CD14-positive monocyte (primary cell): Measurements from ENCODE around the gene ZBED4. TPM values are rescaled to one million over a fixed set of nuclear protein-coding genes. Genes with fewer than 3 reads are reported as not detected.

Experiments used
- DNase-seq, 3 donors: peaks; one replicate each; pipeline ENCODE4 v3.0.0-alpha.2; 2011 to 2022
- H2AFZ ChIP-seq: 2 replicates; pipeline ENCODE4 v1.6.0; 2012; ENCODE audit warnings: mild to moderate bottlenecking, low read depth, low read length, inconsistent platforms; ENCODE audit not compliant: insufficient read depth, poor library complexity, severe bottlenecking
- H3K27ac ChIP-seq, 2 donors: 1 replicate in 1 of 2; 2 replicates in 1 of 2; pipeline ENCODE4 v1.5.1; 2012 to 2013; ENCODE audit warnings: low read length in 2 of 2, control low read depth in 1 of 2, inconsistent platforms in 1 of 2, low read depth in 1 of 2, mild to moderate bottlenecking in 1 of 2
- H3K27me3 ChIP-seq, 2 donors: one replicate each; pipeline versions ENCODE4 v1.6.0 to v1.6.1; 2011 to 2013; ENCODE audit warnings: low read length in 2 of 2; ENCODE audit not compliant: control insufficient read depth in 2 of 2, insufficient read depth in 2 of 2
- H3K36me3 ChIP-seq, 2 donors: replicated peaks in 1 of 2; 1 replicate in 1 of 2; 2 replicates in 1 of 2; pipeline versions ENCODE4 v1.5.1 to v1.6.1; 2012 to 2013; ENCODE audit warnings: low read length in 2 of 2, control low read depth in 1 of 2, inconsistent platforms in 1 of 2, mild to moderate bottlenecking in 1 of 2; ENCODE audit not compliant: insufficient read depth in 2 of 2, control insufficient read depth in 1 of 2
- H3K4me1 ChIP-seq, 2 donors: 1 replicate in 1 of 2; 2 replicates in 1 of 2; pipeline versions ENCODE4 v1.5.1 to v1.6.1; 2012 to 2013; ENCODE audit warnings: low read length in 2 of 2, control low read depth in 1 of 2, inconsistent platforms in 1 of 2, mild to moderate bottlenecking in 1 of 2, moderate library complexity in 1 of 2; ENCODE audit not compliant: insufficient read depth in 2 of 2, control insufficient read depth in 1 of 2
- H3K4me2 ChIP-seq: replicated peaks from 2 replicates; pipeline ENCODE3; 2012; ENCODE audit warnings: low read length, moderate library complexity, mild to moderate bottlenecking; ENCODE audit not compliant: poor library complexity, severe bottlenecking; ENCODE audit errors: extremely low read depth
- H3K4me3 ChIP-seq, 3 experiments: fragments of 200-600 bp in 1 of 3; sonication (generic) in 1 of 3; replicated peaks in 1 of 3; 1 replicate in 2 of 3; 2 replicates in 1 of 3; pipeline ENCODE4 v1.5.1; 2011 to 2013; ENCODE audit warnings: low read length in 3 of 3, mild to moderate bottlenecking in 3 of 3, control low read depth in 2 of 3, low read depth in 2 of 3, inconsistent platforms in 1 of 3, moderate library complexity in 1 of 3
- H3K79me2 ChIP-seq: 2 replicates; pipeline ENCODE4 v1.6.0; 2012; ENCODE audit warnings: mild to moderate bottlenecking, control low read depth, inconsistent platforms, low read length, moderate library complexity; ENCODE audit not compliant: insufficient read depth
- H3K9ac ChIP-seq: 2 replicates; pipeline ENCODE4 v1.6.0; 2017; ENCODE audit warnings: low read length, mild to moderate bottlenecking; ENCODE audit not compliant: insufficient read depth, poor library complexity, severe bottlenecking
- H3K9me3 ChIP-seq, 2 donors: replicated peaks in 1 of 2; 1 replicate in 1 of 2; 2 replicates in 1 of 2; pipeline versions ENCODE4 v1.5.1 to v1.6.1; 2012 to 2013; ENCODE audit warnings: low read length in 2 of 2, control low read depth in 1 of 2; ENCODE audit not compliant: control insufficient read depth in 1 of 2, insufficient read depth in 1 of 2
- H4K20me1 ChIP-seq: 2 replicates; pipeline ENCODE4 v1.6.0; 2012; ENCODE audit warnings: mild to moderate bottlenecking, low read length, control low read depth, moderate library complexity; ENCODE audit not compliant: insufficient read depth
- H3K27ac Mint-ChIP-seq, 7 donors: one replicate each; pipeline ENCODE4 v1.8.0; 2020; ENCODE audit warnings: mild to moderate bottlenecking in 7 of 7, mixed read lengths in 7 of 7, moderate library complexity in 6 of 7, inconsistent platforms in 2 of 7
- H3K27me3 Mint-ChIP-seq, 3 donors: one replicate each; pipeline ENCODE4 v1.8.0; 2021 to 2022; ENCODE audit warnings: low read depth in 3 of 3, mild to moderate bottlenecking in 3 of 3, mixed read lengths in 3 of 3, moderate library complexity in 3 of 3, inconsistent platforms in 1 of 3
- H3K36me3 Mint-ChIP-seq, 2 donors: one replicate each; pipeline ENCODE4 v1.8.0; 2020; ENCODE audit warnings: mixed read lengths in 2 of 2, inconsistent platforms in 1 of 2, mild to moderate bottlenecking in 1 of 2
- H3K4me1 Mint-ChIP-seq: one replicate; pipeline ENCODE4 v1.8.0; 2020; ENCODE audit warnings: mild to moderate bottlenecking, mixed read lengths
- H3K4me3 Mint-ChIP-seq, 2 donors: one replicate each; pipeline ENCODE4 v1.8.0; 2020; ENCODE audit warnings: mild to moderate bottlenecking in 2 of 2, mixed read lengths in 2 of 2, moderate library complexity in 1 of 2
- H3K9me3 Mint-ChIP-seq, 7 donors: one replicate each; pipeline ENCODE4 v1.8.0; 2020 to 2022; ENCODE audit warnings: mixed read lengths in 7 of 7, mild to moderate bottlenecking in 6 of 7, moderate library complexity in 6 of 7, inconsistent platforms in 2 of 7
- WGBS: methylation state at CpG from one replicate; pipeline ENCODE4 v1.1.5; 2013; ENCODE audit warnings: missing lambda C conversion rate; ENCODE audit not compliant: insufficient coverage; 5-methylcytosine and 5-hydroxymethylcytosine counted together
- intact Hi-C, 2 donors: fragments of 100-400 bp; cut with micrococcal nuclease; formaldehyde crosslinking; loops; one replicate each; pipeline versions ENCODE4 v1.15.0 to v1.15.1; 2023
- polyA plus RNA-seq, 3 donors: library from polyadenylated mRNA; depleted of rRNA in 1 of 3; unstranded in 2 of 3; stranded (reverse) in 1 of 3; fragments of 300-500 nt in 2 of 3; fragments of >200 nt in 1 of 3; fragmentation: Illumina TruSeq in 2 of 3; gene quantifications; 1 replicate in 2 of 3; 2 replicates in 1 of 3; pipeline ENCODE4 v1.2.3, GENCODE V29; 2012 to 2021
- TF ChIP-seq, protein P1 (sequence below): fragments of 200-600 bp; IDR thresholded peaks from one replicate; pipeline ENCODE4 v1.8.0; 2022; ENCODE audit warnings: antibody characterized with exemption, mild to moderate bottlenecking

ZBED4 gene
- polyA plus RNA-seq, 3 donors: 3.8 to 8.2 (median 5.7) TPM

DNA sequence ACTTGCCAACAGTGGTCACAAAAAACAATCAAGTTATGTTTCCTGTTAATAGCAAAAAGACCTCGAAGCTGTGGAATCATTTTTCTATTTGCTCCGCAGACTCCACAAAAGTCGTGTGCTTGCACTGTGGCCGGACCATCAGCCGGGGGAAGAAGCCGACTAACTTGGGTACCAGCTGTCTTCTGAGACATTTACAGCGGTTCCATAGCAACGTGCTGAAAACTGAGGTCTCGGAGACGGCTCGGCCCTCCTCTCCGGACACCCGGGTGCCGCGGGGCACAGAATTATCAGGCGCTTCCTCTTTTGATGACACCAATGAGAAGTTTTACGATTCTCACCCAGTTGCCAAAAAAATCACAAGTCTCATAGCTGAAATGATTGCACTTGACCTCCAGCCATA lies 31.6 kb downstream of the ZBED4 start:
- peaks cover 71 to 86% of the 10 kb centered on the region in 2 donors for H3K36me3 Mint-ChIP-seq
- Histone ChIP-seq H2AFZ (no peak overlapping the region), H3K9ac (no peak overlapping the region), H3K79me2 (peaks cover 72% of the 10 kb centered on the region), H3K27ac (no peak overlapping the region), H3K4me1 (no peaks in the 10 kb centered on the region), H4K20me1 (peaks cover 26% of the 10 kb centered on the region), H3K4me3 (no peak overlapping the region), H3K36me3 (peaks cover 37 to 80% of the 10 kb centered on the region in 2 donors), H3K9me3 (peaks cover 28 to 62% of the 10 kb centered on the region in 2 donors), H3K27me3 (no peaks in the 10 kb centered on the region), H3K4me2 (no peak overlapping the region)
- peaks cover 5% of the 10 kb centered on the region for H3K4me1 Mint-ChIP-seq
- no peak overlapping the region for H3K4me3 Mint-ChIP-seq
- over 99% methylated on average over 16 of the region's 17 CpGs for WGBS
- peaks cover 23 to 61% (median 44%) of the 10 kb centered on the region in 7 donors for H3K9me3 Mint-ChIP-seq
- no peak overlapping the region for H3K27ac Mint-ChIP-seq
- intact Hi-C loops: no loop called here
- DNase-seq: no peak
- H3K27me3 Mint-ChIP-seq: peaks cover 0 to 2% (median 0%) of the 10 kb centered on the region in 3 donors
- TF ChIP-seq, protein P1, sequence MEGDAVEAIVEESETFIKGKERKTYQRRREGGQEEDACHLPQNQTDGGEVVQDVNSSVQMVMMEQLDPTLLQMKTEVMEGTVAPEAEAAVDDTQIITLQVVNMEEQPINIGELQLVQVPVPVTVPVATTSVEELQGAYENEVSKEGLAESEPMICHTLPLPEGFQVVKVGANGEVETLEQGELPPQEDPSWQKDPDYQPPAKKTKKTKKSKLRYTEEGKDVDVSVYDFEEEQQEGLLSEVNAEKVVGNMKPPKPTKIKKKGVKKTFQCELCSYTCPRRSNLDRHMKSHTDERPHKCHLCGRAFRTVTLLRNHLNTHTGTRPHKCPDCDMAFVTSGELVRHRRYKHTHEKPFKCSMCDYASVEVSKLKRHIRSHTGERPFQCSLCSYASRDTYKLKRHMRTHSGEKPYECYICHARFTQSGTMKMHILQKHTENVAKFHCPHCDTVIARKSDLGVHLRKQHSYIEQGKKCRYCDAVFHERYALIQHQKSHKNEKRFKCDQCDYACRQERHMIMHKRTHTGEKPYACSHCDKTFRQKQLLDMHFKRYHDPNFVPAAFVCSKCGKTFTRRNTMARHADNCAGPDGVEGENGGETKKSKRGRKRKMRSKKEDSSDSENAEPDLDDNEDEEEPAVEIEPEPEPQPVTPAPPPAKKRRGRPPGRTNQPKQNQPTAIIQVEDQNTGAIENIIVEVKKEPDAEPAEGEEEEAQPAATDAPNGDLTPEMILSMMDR: no peak

DNA sequence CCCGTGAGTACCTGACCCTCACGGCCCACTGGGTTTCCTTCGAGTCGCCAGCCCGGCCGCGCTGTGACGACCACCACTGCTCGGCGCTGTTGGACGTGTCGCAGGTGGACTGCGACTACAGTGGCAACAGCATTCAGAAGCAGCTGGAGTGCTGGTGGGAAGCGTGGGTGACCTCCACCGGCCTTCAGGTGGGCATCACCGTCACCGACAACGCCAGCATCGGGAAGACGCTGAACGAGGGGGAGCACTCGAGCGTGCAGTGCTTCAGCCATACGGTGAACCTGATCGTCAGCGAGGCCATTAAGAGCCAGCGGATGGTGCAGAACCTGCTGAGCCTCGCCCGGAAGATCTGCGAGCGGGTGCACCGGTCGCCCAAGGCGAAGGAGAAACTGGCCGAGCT lies 32.2 kb downstream of the ZBED4 start:
- H3K4me1 Mint-ChIP-seq: peaks cover 2% of the 10 kb centered on the region
- Histone ChIP-seq H3K79me2 (peaks cover 66% of the 10 kb centered on the region), H3K9ac (no peak overlapping the region), H3K36me3 (peaks cover 37 to 86% of the 10 kb centered on the region in 2 donors), H4K20me1 (peaks cover 20% of the 10 kb centered on the region), H3K4me3 (no peak overlapping the region), H2AFZ (no peak overlapping the region), H3K27me3 (no peaks in the 10 kb centered on the region), H3K4me2 (no peak overlapping the region), H3K4me1 (no peaks in the 10 kb centered on the region), H3K9me3 (peaks cover 28 to 68% of the 10 kb centered on the region in 2 donors), H3K27ac (no peak overlapping the region)
- TF ChIP-seq, protein P1: no peak
- WGBS: 99% methylated on average over 35 of the region's 35 CpGs
- peaks cover 0 to 2% (median 0%) of the 10 kb centered on the region in 3 donors for H3K27me3 Mint-ChIP-seq
- no peak overlapping the region for H3K27ac Mint-ChIP-seq
- intact Hi-C loops: no loop called here
- H3K9me3 Mint-ChIP-seq: peaks cover 29 to 65% (median 49%) of the 10 kb centered on the region in 7 donors
- DNase-seq: no peak
- no peak overlapping the region for H3K4me3 Mint-ChIP-seq
- H3K36me3 Mint-ChIP-seq: peaks cover 73 to 92% of the 10 kb centered on the region in 2 donors
